MV-4-11 (cell line): Measurements from ENCODE around the gene ARGLU1.
A peak's percentile ranks its signal among the peaks of the same experiment; 100 is the strongest.

Experiments used
- DNase-seq: peaks from one replicate; lab custom pipeline; 2025; lab: John Stamatoyannopoulos, UW

ARGLU1 gene

DNA sequence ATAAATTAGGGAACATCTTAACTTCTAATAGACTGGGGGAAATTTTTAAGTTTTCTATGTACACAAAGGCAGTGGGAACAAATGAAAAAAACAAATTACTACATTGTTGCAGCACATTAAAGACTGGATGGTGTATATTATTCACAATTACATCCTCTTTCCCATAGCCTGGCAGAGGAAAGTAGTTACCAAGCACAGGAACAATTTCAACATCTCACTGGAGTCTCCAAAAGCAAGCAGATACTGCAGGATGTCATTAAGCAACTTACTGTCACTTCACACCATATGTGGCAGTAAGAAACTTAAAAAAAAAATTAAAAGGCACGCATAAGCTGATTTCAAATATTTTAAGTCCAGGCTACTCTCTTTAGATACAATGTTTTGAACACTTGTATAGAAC, 26.1 kb downstream of the ARGLU1 start:
- DNase-seq, result peak; percentile 32

DNA sequence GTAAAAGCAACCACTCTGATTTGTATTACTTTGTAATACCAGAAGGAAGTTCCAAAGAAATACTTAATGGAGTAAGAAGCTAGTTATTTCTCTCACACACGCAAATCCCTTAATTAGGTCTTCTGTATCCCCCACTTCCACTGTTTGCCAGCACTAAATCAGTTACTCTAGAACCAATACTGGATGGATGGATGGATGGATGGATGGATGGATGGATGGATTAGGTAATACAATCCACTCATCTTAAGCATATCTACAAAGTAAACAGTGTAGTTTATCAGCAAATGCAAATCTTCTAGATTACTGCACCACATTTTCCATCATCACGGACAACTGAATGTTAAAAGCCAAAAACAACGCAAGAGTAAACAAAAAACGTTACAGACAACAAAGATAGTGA, 27.3 kb downstream of the ARGLU1 start:
- no peak for DNase-seq

DNA sequence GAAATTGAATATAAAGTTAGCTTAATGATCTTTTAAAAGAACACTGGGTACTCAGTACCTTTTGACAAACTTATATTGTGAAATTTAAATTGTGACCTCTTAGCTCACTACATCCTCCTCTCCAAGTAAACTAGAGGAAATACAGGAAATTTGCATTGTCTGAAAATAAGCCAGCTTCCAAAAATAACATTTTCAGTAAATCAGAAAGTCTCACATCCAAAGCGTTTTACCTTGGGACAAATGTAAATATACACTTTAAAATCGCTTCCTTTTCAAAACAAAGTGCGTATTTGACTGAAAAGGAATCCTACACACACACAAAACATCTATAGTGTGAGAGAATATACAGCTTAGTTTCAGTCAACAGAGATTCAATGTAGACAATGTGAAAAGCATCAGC, 30.4 kb downstream of the ARGLU1 start:
- no peak for DNase-seq

DNA sequence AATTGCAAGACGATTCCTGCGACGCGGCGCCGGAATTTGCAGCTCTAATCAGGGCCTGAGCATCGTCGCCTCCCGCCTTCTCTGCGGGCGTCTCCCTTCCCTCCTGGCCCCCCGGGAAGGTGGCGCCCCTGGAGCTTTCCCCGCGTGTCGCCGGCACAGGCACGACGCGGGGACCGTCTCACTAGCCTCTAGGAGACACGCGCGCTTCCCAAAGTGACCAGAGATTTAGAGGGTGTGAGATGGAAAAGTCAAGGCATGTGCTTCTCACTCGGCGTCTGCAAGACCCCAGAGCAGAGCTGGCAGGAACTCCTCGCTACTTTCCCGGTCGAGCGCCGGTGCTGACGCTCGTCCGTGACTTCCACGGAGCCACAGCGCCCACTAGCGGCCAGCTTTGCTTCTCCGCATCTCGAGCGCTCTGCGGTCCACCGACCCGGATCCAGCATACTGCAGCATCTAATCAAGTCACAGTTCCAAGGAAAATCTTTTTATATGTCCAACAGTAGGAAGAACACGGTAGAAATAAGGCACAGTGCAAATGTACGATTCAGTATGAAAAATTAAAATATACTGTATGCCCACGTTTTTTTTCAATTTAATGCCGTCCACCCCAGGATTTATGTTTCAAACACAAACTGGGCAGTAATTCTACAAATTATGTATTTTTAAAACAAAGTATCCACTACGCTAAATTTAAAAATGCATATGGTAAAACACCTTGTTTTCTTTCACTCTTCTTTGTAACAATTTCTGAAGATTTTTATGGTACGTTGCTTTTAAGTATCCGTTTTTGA, 31.5 kb downstream of the ARGLU1 start:
- DNase-seq, result peak; percentile 51

DNA sequence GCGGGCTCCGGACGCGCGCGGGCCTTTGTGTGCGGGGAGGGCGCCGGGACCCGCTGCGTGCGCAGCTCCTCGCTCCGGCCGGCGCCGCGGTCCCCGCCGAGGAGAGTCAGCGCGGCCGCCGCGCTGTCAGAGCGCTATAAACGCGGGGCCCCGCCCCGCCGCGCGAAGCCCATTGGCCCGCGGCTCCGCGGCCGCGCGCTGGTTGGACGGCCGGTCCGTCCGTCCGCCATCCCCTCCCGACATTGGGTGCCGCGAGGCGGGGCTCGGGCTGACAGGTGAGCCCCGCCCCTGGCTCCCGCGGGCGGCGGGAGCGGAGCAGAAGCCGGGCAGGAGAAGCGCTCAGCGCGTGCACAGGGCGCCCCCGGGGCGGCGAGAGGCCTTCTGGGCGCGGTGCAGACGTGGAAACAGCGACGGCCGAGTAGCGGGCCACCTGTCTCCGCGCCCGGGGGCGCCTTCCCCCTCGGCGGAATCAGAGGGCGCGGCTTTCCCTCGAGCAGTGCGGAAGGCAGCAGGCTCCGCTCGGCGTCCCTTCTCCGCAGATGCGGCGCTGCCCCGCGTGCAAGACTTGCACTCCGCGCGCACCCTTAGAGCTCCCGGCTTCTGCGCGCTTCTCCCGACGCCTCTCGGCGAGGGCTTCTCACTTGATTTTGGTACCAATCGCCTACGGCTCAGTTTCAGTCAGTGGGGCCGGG, 32.2 kb downstream of the ARGLU1 start, which contains the start of gene EFNB2:
EFNB2 (minus strand) TSS at position 111 of the 692 bp plus-strand sequence. CDS start 698 bp downstream, outside the sequence.
- DNase-seq, result peak; percentile 16

DNA sequence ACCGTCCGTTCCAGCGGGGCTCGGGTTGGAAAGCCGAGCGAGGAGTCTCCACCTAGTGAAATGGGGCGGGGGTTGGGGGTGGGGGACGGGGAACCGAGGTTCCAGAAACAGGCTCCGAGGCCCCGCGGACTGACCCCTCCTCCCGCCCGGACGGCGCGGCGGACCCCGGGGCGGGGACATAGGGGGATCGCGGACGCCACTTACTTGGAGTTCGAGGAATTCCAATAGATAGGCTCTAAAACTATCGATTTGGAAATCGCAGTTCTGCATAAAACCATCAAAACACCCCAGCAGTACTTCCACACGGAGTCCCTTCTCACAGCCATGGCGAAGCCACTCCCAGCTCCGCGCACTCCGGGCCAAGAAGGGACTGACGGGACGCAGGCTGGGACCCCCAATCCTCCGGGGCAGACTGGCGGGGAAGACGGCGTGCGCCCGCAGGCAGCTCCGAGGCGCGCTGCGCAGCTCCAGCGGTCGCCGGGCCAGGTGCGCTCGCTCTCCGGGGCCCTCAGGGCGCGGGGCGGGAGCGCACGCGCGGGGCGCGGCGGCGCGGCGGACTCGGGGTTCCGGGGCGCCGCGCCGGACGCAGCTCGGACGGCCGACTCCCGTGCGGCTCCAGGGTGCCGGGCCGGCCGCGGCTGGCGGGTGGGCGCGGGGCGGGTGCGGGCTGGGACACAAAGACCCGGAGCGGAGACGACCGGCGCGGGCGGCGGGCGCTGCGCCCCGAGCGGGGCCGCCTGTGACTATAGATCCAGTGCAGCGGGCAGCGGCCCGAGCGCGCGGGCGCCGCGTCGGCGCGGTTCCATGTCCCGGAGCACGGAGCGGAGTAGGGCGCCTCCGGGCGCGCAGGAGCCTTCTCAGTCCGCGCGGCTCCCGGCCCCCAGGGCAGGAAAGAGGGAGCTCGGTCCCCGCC, 33.0 kb downstream of the ARGLU1 start:
- DNase-seq, result no peak

DNA sequence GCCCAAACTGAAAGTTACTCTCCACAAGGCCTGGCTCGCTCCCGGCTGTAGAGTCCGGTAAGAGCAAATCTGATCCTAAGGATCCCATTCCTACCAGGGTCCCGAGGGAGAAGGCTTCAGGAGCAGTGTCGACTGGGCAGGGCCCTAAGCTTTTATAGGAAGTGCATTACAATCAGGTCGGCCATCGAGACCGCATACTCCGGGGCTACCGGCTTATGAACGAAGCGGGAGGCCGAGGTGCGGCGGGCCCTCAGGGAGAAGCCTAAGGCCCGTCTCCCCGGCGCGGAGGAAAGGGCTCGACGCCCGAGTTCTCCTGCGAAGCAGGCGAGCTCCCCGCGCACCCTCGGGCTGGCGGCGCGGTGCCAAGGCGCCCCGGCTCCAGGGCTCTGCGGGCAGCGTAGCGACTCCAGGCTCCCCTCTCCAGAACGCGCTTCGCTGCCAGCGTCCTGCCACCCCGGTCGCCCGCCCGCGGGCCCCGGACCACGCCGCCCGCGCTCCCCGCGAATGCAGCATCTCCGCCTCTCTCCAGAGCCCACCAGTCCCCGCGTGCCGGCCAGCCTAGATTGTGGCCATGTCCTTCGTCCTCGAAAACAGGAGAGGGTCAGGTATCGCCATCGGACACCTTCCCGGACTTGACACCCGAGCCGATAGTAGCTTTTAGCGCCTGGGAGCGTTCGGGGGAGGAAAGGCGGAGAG, 33.8 kb downstream of the ARGLU1 start:
- no peak for DNase-seq

DNA sequence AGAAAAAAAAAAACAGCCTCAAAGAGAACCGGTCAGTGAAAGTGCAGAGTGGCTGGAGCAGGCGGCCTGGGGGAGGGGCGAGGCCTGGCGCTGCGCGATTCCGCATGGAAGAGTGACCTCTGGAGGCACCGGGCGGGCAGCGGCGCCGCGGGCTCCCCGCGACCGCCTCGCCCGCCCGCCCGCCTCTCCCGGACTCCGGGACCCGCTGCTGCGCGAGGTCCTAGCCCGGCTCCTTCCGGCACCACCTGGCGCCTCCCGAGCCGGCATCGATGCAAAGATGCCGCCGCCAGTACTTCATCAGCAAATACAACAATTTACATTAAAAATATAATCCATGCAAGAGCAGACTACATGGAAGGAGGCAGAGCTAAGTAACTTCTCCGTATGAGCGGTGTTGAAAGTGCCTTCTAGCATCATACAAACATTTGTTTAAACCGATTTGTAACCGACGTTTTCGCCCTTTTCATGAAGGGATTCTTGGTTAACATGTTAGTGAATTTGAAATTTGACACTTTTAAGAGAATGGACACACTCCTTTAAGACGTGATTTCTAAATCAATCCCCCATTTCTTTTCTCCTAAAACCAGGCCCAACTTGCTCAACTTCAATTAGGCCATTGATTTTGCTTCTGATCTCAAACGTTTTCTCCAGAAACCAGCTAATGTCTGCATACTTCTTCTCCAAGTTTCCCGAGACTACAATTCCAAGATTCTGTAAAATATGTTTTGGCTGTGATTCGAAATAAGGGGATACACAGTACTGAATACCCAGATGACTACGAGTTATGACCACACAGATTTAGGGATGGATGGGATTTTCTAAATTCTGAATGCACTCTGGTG, 34.6 kb downstream of the ARGLU1 start:
- peak; percentile 4 for DNase-seq

DNA sequence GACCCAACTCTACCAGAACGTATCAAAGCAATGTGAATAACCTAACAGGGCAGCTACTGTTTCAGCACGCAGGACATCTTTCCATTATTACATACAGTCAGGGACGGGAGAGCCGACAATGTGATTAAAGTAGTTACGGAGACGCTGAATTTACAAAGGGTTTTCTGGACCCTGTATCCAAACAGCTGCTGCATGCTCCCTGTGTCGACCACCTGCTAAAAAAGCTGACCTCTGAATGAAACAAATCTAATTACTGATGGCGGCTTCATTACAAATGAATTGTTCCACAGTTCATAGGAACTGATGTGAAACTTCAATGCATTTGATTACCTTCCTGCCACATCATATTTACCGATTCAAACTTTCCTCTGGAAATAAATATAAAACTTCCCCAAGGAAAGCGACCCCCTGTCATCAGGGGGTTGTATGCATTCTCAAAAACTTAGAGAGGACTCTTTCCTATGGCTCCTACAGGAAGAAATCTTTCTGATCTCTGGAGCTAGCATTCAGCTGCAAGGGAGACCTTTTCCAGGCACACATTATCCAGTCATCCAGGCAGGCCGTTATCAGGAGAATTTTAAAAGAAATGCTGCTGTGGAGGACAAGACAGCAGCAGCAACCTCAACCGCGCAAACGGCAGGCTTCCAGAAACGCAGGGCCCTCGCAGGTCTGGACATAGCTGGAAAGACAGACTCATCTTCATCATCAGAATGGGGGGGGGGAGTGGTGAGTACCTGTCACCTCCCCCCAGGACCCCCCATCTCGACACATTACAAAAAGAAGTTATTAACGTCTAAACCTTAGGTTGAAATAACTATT, 35.6 kb downstream of the ARGLU1 start:
- no peak for DNase-seq

DNA sequence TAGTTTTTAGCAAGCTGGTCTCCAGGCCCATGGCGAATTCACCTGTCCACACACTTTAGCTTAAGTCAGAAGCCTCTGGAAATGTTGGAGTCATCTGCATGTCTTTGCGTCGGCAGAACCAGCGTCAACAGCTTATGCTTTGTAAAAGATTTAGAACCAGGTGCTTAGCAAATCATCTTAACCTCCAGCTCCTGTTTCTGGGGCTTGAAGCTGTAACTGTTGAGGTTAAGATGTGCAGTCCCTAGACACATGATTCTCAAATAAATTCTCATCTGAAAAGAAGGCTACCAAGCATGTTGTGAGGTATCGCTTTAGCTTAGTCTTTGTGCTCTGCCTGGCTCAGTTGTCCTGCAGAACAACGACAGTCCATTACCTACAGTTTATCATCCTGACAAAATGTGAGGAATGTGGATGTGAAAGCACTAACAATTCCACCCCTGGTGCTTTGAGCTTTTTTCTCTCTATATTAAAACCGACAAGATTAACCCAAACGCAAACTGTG, 36.9 kb downstream of the ARGLU1 start:
- no peak for DNase-seq

DNA sequence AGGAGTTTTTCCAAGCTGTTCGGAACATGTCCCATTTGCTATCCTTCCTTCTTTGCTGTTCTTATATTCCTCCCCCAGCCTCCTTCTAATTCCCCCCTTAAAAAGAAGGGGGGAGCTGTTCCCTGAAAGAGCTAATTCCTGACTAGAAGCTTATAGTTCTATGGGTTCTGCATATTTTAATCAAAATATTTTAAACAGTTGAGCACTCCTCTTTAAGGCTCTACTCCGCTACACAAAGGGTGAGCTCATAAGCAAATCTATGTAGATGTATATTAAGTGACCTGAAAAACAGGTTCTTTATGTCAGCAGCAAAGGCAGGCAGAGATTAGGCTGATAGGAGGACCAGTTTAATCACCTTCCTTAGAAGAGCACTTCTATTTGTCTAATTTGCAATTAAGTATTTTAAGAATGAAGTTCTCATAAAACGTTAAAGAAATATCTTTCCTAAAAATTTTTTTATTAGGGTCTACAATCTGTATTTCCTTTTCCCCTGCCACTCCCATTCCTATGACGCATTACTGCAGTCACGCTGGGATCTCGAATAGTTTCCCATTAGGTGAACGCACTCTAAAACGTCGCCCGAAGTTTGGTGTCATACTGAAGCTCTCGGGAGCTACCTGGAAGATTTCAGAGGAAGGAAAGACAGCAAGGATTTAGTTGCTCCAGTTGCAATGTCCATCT, 37.6 kb downstream of the ARGLU1 start:
- DNase-seq, result no peak

DNA sequence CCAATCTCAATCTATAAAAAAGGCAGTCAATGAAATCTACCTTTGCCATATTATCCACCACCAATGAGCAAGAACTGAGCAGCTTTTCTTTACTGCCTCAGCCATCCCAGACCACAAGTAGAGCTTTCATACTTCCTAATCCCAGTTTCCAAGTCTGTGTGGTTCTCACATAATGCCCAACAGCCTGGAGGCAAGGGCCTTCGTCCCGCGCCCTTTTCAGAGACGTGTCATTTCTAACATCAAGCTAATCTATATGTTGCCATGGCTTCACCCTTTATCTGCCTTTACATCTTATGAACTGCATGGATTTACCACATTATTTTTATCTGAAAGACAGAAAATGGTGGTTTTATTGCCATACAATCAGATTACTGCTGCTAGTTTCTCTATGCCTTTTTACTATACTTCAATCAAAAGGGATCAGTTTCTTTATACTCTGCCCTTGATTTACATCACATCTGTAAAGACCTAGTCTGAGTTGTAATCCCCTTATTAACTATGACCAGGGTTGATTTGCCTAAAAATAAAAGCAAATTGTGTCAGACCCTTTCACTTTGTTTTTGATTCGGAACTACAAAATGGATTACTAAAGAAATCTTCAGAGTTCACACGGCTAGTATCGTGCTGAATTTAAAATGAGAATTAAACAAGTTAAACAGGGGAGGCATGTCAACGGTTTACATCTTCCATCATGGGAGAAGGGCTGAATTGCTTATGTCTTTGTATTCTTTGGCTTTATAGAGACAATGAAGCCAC, 38.3 kb downstream of the ARGLU1 start:
- no peak for DNase-seq

DNA sequence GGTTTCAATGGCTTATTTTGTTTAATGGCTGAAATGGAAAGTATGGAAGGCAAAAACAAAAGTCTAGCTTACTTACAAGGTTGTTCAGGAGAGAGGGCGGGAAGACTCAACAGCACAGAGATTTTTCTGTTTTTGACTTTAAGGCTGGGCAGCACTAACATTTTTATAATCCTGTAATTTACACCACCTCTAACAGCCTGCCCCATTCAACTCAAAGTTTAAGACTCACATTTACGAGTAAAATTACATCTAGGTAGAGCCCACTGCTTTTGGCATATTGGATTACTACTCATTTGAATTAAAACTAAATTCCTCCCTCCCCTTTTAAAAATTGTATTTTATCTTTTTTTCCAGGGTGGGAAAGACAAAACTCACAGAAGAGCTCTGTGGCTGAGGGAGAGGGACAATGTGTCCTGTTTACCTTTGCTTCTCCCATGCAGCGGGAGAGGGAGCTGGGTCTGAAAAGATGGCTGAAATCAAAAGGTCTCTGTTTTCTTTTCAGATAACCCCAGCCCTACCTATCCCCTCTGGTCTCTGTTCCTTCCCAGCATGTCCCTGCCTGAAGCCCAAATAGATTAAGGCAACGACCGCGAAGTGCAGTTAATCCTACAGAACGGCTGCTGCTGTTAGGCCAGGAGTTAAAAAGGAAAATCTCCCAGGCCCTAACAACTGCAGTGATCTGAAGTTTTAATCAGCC, 39.1 kb downstream of the ARGLU1 start:
- DNase-seq, result no peak

DNA sequence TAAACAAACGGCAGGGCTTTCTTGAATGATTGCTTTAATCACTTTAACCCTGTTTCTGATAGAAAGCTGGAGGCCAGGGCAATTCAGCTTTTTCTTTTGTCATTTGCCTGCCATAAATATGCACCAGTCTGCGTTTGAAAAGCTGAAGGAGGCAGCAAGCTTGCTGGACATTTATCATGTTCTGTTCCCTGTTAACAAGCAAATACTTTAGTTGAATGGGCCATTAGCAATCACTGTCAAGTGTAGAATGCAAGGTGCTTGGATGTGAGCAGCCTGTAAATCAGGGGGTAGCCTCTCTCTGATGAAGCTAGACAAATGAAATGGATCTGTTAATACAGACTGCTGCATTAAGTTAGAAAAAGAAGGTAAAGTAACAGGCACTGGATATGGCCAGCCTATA, 40.1 kb downstream of the ARGLU1 start:
- DNase-seq, result no peak

DNA sequence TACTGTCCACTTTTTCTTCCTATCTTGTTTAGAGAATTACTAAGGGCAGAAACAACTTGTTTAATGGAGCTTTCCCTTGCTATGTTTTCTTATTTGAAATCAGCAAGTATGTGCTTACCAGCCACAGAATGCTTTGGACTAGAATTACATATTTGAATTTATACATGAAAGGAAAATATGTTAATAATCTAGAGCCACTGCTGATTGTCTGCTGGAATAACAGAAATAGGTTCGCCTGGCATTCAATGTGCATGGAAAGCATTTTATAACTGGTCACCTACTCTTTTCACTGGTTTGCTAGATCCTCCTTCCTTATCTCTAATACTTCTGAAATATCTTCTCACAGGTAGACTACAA, 40.5 kb downstream of the ARGLU1 start:
- no peak for DNase-seq

DNA sequence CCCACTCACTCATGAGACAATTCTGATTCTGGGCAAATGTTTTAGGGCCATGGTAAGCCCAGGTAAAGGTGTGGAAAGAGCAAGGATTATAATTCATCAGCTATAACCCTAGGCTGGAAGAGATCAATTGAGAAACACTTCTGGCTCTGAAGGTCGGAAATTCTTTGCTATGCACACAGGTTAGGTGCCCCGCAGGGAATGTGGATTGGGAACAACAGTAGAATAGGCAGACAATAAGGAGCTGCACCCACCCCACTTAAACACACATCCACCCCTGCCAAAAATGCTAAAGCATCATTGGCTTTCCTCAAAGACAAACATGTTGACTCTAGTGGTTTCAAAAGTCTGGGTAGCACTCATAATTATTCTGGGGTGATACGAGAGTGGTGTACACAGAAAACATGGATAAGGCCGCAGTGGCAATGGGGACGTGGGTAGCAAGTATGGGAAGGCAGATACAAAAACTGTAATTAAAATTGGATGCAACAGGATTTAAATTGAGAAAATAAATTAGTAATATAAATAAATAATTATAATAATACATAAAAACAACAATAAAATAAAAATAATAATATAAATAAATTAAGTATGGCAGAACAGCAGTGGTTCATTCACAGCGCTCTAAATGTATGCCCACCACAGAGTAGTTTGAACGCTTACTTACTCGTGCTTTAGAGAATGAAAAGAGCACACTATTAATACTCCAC, 41.0 kb downstream of the ARGLU1 start:
- DNase-seq, result no peak

DNA sequence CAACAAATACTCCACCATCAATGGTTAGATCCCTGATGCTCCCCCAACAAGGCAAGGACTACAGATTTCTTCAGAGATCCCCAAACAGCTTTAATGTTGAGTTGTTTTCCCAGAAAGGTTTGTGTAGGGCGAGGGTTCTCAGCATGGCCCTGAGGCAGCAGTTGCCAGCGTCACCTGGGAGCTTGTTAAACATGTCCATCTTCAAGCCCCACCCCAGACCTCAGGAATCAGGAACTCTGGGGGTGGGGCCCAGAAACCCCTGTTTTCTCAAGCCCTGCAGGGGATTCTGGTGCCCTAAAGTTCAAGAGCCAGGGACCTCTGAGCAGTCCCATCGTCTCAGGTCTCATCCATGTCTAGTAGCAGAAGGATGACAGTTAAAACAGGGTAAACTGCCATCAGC, 42.1 kb downstream of the ARGLU1 start:
- no peak for DNase-seq
